ENCODE results near the gene HLCS. TPM values are rescaled to one million over a fixed set of nuclear protein-coding genes. Genes with fewer than 3 reads are reported as not detected.
"Not testable (repeated sequence)": the region's sequence is repeated elsewhere in the genome, so short reads cannot be mapped to it uniquely, and the experiment has no call there.

The HLCS gene
- polyA plus RNA-seq, 1 donor (not counting 4 experiments of a cell fraction or from before 2014, with no cell fraction given) = 11.5 TPM

- Histone ChIP-seq H3K9ac (ENCODE audit: control insufficient read depth, extremely low read depth, insufficient read depth, low read length) (no peak overlapping the region), H4K20me1 (ENCODE audit: control insufficient read depth, extremely low read depth, insufficient read depth, low read length) (no peaks in the 10 kb centered on the region), H3K27me3 (ENCODE audit: control insufficient read depth, extremely low read depth, insufficient read depth, low read length) (no peaks in the 10 kb centered on the region), H3K4me1 (ENCODE audit: control insufficient read depth, extremely low read depth, insufficient read depth, low read length) (no peaks in the 10 kb centered on the region), H3K36me3 (ENCODE audit: control insufficient read depth in 2 of 2, extremely low read depth in 1 of 2, insufficient read depth in 2 of 2, low read length in 2 of 2) (peaks cover 0 to 4% of the 10 kb centered on the region in 2 experiments), H3K27ac (ENCODE audit: control insufficient read depth, insufficient read depth, low read length) (no peak overlapping the region), H3K79me2 (ENCODE audit: control insufficient read depth, insufficient read depth, low read length) (no peaks in the 10 kb centered on the region), H3K9me3 (ENCODE audit: control insufficient read depth, low read depth, low read length) (no peaks in the 10 kb centered on the region), H3K4me3 (ENCODE audit: control insufficient read depth in 2 of 3, extremely low read depth in 1 of 3, insufficient read depth in 2 of 3, low read depth in 1 of 3, low read length in 3 of 3) (no peak overlapping the region), H3K4me2 (ENCODE audit: control insufficient read depth, extremely low read depth, insufficient read depth, low read depth, low read length) (no peak overlapping the region), H2AFZ (ENCODE audit: control insufficient read depth, low read length) (no peak overlapping the region), H3K9me1 (ENCODE audit: control insufficient read depth, extremely low read depth, insufficient read depth, low read length) (no peaks in the 10 kb centered on the region)
- TF ChIP-seq, protein P1, sequence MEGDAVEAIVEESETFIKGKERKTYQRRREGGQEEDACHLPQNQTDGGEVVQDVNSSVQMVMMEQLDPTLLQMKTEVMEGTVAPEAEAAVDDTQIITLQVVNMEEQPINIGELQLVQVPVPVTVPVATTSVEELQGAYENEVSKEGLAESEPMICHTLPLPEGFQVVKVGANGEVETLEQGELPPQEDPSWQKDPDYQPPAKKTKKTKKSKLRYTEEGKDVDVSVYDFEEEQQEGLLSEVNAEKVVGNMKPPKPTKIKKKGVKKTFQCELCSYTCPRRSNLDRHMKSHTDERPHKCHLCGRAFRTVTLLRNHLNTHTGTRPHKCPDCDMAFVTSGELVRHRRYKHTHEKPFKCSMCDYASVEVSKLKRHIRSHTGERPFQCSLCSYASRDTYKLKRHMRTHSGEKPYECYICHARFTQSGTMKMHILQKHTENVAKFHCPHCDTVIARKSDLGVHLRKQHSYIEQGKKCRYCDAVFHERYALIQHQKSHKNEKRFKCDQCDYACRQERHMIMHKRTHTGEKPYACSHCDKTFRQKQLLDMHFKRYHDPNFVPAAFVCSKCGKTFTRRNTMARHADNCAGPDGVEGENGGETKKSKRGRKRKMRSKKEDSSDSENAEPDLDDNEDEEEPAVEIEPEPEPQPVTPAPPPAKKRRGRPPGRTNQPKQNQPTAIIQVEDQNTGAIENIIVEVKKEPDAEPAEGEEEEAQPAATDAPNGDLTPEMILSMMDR (optimal IDR thresholded peaks at IDR 0.05 in 1 of 3, IDR thresholded peaks at IDR 0.05 in 1 of 3, conservative IDR thresholded peaks at IDR 0.05 in 1 of 3; ENCODE audit: extremely low read depth in 1 of 3, insufficient read depth in 2 of 3, low read length in 3 of 3) = no peak
- FAIRE-seq (no peak), DNase-seq (ENCODE audit: low read depth, low spot score) (no peak)
- dilution Hi-C loops (cut with MboI; ENCODE audit: extremely low pct_ligation_motif_present, low sequenced_read_pairs) = no loop called here
These were observed 7.2 kb downstream of the HLCS start for GRCh38 chr21:36959020-36959835.

DNA sequence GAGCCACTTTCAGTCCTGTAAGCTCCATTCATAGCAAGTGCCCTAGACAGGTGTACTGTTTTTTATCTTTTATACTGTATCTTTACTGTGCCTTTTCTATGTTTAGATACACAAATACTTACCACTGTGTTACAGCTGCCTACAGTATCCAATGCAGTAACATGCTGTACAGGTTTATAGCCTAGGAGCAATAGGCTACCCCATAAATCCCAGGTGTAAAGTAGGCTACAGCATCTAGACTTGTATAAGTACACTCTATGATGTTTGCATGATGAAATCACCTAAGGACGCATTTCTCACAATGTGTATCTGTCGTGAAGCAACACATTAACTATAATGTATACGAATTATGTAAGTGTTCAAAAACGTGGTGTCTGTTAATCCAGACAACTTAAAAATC is 10.7 kb downstream of the HLCS start:
- H3K27me3 ChIP-seq (ENCODE audit: control insufficient read depth, extremely low read depth, insufficient read depth, low read length) = no peaks in the 10 kb centered on the region
- dilution Hi-C loops (cut with MboI; ENCODE audit: extremely low pct_ligation_motif_present, low sequenced_read_pairs) = no loop called here
- no peak overlapping the region for H3K4me2 ChIP-seq (ENCODE audit: control insufficient read depth, extremely low read depth, insufficient read depth, low read depth, low read length)
- no peaks in the 10 kb centered on the region for H3K9me1 ChIP-seq (ENCODE audit: control insufficient read depth, extremely low read depth, insufficient read depth, low read length)
- H4K20me1 ChIP-seq (ENCODE audit: control insufficient read depth, extremely low read depth, insufficient read depth, low read length) = no peaks in the 10 kb centered on the region
- H3K4me1 ChIP-seq (ENCODE audit: control insufficient read depth, extremely low read depth, insufficient read depth, low read length) = no peaks in the 10 kb centered on the region
- DNase-seq (ENCODE audit: low read depth, low spot score) = no peak
- FAIRE-seq = no peak
- no peak overlapping the region for H3K4me3 ChIP-seq (ENCODE audit: control insufficient read depth in 2 of 3, extremely low read depth in 1 of 3, insufficient read depth in 2 of 3, low read depth in 1 of 3, low read length in 3 of 3)
- no peak overlapping the region for H3K27ac ChIP-seq (ENCODE audit: control insufficient read depth, insufficient read depth, low read length)
- peaks cover 2 to 4% of the 10 kb centered on the region in 2 experiments for H3K36me3 ChIP-seq (ENCODE audit: control insufficient read depth in 2 of 2, extremely low read depth in 1 of 2, insufficient read depth in 2 of 2, low read length in 2 of 2)
- H3K79me2 ChIP-seq (ENCODE audit: control insufficient read depth, insufficient read depth, low read length) = no peaks in the 10 kb centered on the region
- TF ChIP-seq, protein P1 (optimal IDR thresholded peaks at IDR 0.05 in 1 of 3, IDR thresholded peaks at IDR 0.05 in 1 of 3, conservative IDR thresholded peaks at IDR 0.05 in 1 of 3; ENCODE audit: extremely low read depth in 1 of 3, insufficient read depth in 2 of 3, low read length in 3 of 3) = no peak
- TF ChIP-seq EZH2 (IDR thresholded peaks at IDR 0.05; ENCODE audit: low read length) = no peak
- H3K9ac ChIP-seq (ENCODE audit: control insufficient read depth, extremely low read depth, insufficient read depth, low read length) = no peak overlapping the region
- H3K9me3 ChIP-seq (ENCODE audit: control insufficient read depth, low read depth, low read length) = no peaks in the 10 kb centered on the region
- H2AFZ ChIP-seq (ENCODE audit: control insufficient read depth, low read length) = no peak overlapping the region

DNA sequence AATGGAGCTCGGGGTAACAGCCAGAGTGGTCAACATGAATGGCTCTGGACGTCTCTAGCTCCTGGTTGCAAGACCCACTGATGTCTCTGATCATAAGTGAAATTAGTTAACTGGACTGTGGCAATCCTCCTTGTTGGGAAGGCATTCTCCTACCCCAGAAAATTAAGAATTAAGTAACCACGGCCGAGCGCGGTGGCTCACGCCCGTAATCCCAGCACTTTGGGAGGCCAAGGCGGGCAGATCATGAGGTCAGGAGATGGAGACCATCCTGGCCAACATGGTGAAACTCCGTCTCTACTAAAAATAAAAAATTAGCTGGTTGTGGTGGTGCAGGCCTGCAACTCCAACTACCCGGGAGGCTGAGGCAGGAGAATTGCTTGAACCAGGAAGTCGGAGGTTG is 14.1 kb downstream of the HLCS start:
- H3K9me3 ChIP-seq (ENCODE audit: control insufficient read depth, low read depth, low read length); H3K9me1 ChIP-seq (ENCODE audit: control insufficient read depth, extremely low read depth, insufficient read depth, low read length); H3K9ac ChIP-seq (ENCODE audit: control insufficient read depth, extremely low read depth, insufficient read depth, low read length); H3K27ac ChIP-seq (ENCODE audit: control insufficient read depth, insufficient read depth, low read length); H3K27me3 ChIP-seq (ENCODE audit: control insufficient read depth, extremely low read depth, insufficient read depth, low read length); DNase-seq (ENCODE audit: low read depth, low spot score); H3K4me3 ChIP-seq (ENCODE audit: control insufficient read depth in 2 of 3, extremely low read depth in 1 of 3, insufficient read depth in 2 of 3, low read depth in 1 of 3, low read length in 3 of 3); H3K4me1 ChIP-seq (ENCODE audit: control insufficient read depth, extremely low read depth, insufficient read depth, low read length); dilution Hi-C loops (cut with MboI; ENCODE audit: extremely low pct_ligation_motif_present, low sequenced_read_pairs); H3K4me2 ChIP-seq (ENCODE audit: control insufficient read depth, extremely low read depth, insufficient read depth, low read depth, low read length); H3K79me2 ChIP-seq (ENCODE audit: control insufficient read depth, insufficient read depth, low read length); H3K36me3 ChIP-seq (ENCODE audit: control insufficient read depth in 2 of 2, extremely low read depth in 1 of 2, insufficient read depth in 2 of 2, low read length in 2 of 2); H4K20me1 ChIP-seq (ENCODE audit: control insufficient read depth, extremely low read depth, insufficient read depth, low read length); H2AFZ ChIP-seq (ENCODE audit: control insufficient read depth, low read length); FAIRE-seq: not testable (repeated sequence)
